Pancreas (tissue), 10 donors: ENCODE results near the gene AIFM3. TPM values are rescaled to one million over a fixed set of nuclear protein-coding genes. Genes with fewer than 3 reads are reported as not detected.
A peak's percentile ranks its signal among the peaks of the same experiment; 100 is the strongest.

Source experiments
- ATAC-seq, 4 donors: fragments of 200-7000 bp; cut with Tn5 transposase; one replicate each; pipeline versions ENCODE4 v1.8.0 to v1.9.1; 2020; ENCODE audit warnings: mild to moderate bottlenecking in 4 of 4, moderate library complexity in 4 of 4
- DNase-seq, 6 donors: peaks; one replicate each; pipeline ENCODE4 v3.0.0-alpha.2; 2020
- FAIRE-seq: peaks from 2 replicates; lab custom pipeline; 2012; peaks lifted over from hg19 to GRCh38; lab: Jason Lieb, UNC
- H3K27ac ChIP-seq, 4 donors: fragments of 200-600 bp; sonication (generic); 1 replicate in 3 of 4; 2 replicates in 1 of 4; pipeline versions ENCODE4 v1.5.0 to v1.8.0; 2020
- H3K27me3 ChIP-seq, 4 donors: fragments of 200-600 bp; one replicate each; pipeline ENCODE4 v1.8.0; 2021
- H3K36me3 ChIP-seq, 3 donors: fragments of 200-600 bp; sonication (generic) in 1 of 3; one replicate each; pipeline versions ENCODE4 v1.5.0 to v1.8.0; 2020 to 2021
- H3K4me1 ChIP-seq, 3 donors: fragments of 200-600 bp; one replicate each; pipeline ENCODE4 v1.8.0; 2021
- H3K4me3 ChIP-seq, 4 donors: fragments of 200-600 bp; sonication (generic) in 2 of 4; one replicate each; pipeline versions ENCODE4 v1.5.0 to v1.8.0; 2020 to 2021
- H3K9me3 ChIP-seq, 4 donors: fragments of 200-600 bp; one replicate each; pipeline ENCODE4 v1.8.0; 2021
- CTCF ChIP-seq, 4 donors: fragments of 200-600 bp; sonication (generic) in 3 of 4; IDR thresholded peaks; one replicate each; pipeline versions ENCODE4 v1.5.0 to v1.8.0; 2021; ENCODE audit warnings: antibody characterized with exemption in 4 of 4
- WGBS, 2 donors: extraction: QIAGEN DNeasy Blood & Tissue Kit; methylation state at CpG; one replicate each; pipeline ENCODE4 v1.1.7; 2013; 5-methylcytosine and 5-hydroxymethylcytosine counted together
- intact Hi-C, 3 donors: fragments of 100-400 bp; cut with DNase I; formaldehyde crosslinking; loops; one replicate each; pipeline versions ENCODE4 v1.11.1 to v1.14.2; 2022
- polyA plus RNA-seq, 2 donors: library from polyadenylated mRNA; stranded (reverse); fragments of 200-250 nt; gene quantifications; one replicate each; pipeline ENCODE4 v1.2.3, GENCODE V29; 2013
- total RNA-seq, 6 donors: library from RNA; stranded (reverse); fragmentation: NEBNext Ultra II Directional in 4 of 6; extraction: Animal tissue kit (Norgen Biotek cat#: 25700) in 4 of 6; gene quantifications; one replicate each; pipeline versions ENCODE4 v1.2.1 to v1.2.4, GENCODE V29; 2021 to 2023
- donor health status: healthy with polysubstance abuse.
- donor health status: DM: no; HTN: no; CAD: no; lungs with moderate emphysema.
- donor health status: DM: no; HTN: no; CAD: no.
- donor health status: control.
- donor health status: control.
- donor health status: Bipolar disorder and iron deficiency.
- donor health status: DM: yes; HTN: yes; CAD: no.
- donor health status: DM: no; HTN: no; CAD: no.
- donor health status: DM: no; HTN: no; CAD: no.
- donor health status: DM: yes; HTN: yes; CAD: no.

AIFM3 gene
- total and polyA plus RNA-seq, 8 donors, result 0.63 to 4.5 (median 1.1) TPM

DNA sequence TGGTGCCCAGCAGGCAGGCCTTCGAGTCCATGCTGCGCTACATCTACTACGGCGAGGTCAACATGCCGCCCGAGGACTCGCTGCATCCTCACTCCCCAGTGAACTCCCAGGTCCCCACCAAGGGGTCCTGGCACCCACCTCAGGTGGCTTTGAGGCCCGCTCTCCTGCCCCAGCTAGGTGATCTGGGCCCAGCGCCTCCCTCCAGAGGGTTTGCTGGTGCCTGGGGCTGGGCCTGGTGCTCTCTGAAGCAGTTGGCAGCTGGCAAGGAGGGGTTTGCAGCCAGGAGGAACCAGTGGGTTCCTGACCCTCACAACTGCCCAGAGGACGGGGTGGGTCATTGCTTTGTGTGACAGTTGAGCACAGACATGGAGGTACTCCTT lies 29.0 kb downstream of the AIFM3 start:
- WGBS, 2 donors, result 91 to 92% methylated on average over 9 to 10 of the region's 10 CpGs
- FAIRE-seq (no peak), DNase-seq (peak in 1 of 6 donors; percentile 58), ATAC-seq (no peak)
- H3K27me3 ChIP-seq, result no peaks in the 10 kb centered on the region
- TF ChIP-seq CTCF (IDR thresholded peaks at IDR 0.05), result no peak
- intact Hi-C loops, result no loop called here
- H3K27ac ChIP-seq, result no peak overlapping the region
- H3K36me3 ChIP-seq, result peaks cover 0 to 28% (median 5%) of the 10 kb centered on the region in 3 donors
- H3K9me3 ChIP-seq, result no peaks in the 10 kb centered on the region
- peaks cover 0 to 13% (median 10%) of the 10 kb centered on the region in 3 donors for H3K4me1 ChIP-seq
- H3K4me3 ChIP-seq, result no peak overlapping the region

DNA sequence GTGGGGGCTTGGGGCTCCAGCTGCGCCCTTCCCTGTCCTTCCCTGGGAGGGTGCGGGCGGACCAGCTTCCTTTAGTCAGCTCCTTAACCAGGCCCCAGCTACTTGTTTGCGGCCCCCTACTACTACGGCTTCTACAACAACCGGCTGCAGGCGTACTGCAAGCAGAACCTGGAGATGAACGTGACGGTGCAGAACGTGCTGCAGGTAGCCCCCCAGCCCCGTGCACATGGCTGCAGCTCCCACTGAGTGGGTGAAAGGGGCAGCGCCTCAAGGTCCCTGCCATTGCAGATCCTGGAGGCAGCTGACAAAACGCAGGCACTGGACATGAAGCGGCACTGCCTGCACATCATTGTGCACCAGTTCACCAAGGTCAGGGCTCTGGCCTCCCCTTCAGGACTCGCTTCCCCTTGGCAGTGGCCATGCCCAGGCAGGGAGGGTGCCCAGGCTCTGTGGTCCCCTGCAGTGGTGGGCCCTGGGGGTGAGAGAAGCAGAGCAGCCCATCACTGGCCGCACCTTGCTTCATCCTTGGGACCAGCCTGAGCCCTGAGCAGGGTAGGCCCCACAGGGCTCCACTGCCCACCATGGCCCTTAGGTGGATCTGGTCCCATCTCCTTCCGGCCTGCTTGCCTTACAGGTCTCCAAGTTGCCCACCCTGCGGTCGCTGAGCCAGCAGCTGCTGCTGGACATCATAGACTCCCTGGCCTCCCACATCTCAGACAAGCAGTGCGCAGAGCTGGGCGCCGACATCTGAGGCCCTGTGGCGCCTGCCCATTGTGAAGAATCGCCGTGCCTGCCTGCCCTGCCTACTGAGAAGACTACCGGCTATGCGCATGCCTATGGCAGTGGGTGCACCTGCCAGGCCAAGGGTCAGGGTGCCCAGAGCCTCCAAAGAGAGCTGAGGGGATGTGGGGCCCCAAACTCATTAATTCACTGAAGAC lies 29.8 kb downstream of the AIFM3 start:
- no peak for TF ChIP-seq CTCF (IDR thresholded peaks at IDR 0.05)
- FAIRE-seq, result no peak
- Histone ChIP-seq H3K36me3 (peaks cover 0 to 25% (median 5%) of the 10 kb centered on the region in 3 donors), H3K9me3 (no peaks in the 10 kb centered on the region), H3K27ac (no peak overlapping the region), H3K27me3 (no peaks in the 10 kb centered on the region), H3K4me1 (peaks cover 0 to 13% (median 10%) of the 10 kb centered on the region in 3 donors), H3K4me3 (no peak overlapping the region)
- WGBS, 2 donors, result 88 to 89% methylated on average over 27 of the region's 27 CpGs
- peak in 2 of 6 donors; percentile 53 to 75 for DNase-seq
- intact Hi-C loops, result no loop called here
- ATAC-seq, result no peak

GRCh38 chr22:20997536-20998257 lies 30.6 kb downstream of the AIFM3 start:
- no peak for ATAC-seq
- Histone ChIP-seq H3K4me1 (peaks cover 0 to 13% (median 10%) of the 10 kb centered on the region in 3 donors), H3K36me3 (peaks cover 0 to 16% (median 5%) of the 10 kb centered on the region in 3 donors), H3K4me3 (no peak overlapping the region), H3K27ac (no peak overlapping the region), H3K9me3 (no peaks in the 10 kb centered on the region), H3K27me3 (no peaks in the 10 kb centered on the region)
- WGBS, 2 donors, result 84 to 86% methylated on average over 13 of the region's 13 CpGs
- TF ChIP-seq CTCF (IDR thresholded peaks at IDR 0.05), result no peak
- peak in 2 of 6 donors; percentile 44 to 72 for DNase-seq
- intact Hi-C loops, result no loop called here
- FAIRE-seq, result no peak

DNA sequence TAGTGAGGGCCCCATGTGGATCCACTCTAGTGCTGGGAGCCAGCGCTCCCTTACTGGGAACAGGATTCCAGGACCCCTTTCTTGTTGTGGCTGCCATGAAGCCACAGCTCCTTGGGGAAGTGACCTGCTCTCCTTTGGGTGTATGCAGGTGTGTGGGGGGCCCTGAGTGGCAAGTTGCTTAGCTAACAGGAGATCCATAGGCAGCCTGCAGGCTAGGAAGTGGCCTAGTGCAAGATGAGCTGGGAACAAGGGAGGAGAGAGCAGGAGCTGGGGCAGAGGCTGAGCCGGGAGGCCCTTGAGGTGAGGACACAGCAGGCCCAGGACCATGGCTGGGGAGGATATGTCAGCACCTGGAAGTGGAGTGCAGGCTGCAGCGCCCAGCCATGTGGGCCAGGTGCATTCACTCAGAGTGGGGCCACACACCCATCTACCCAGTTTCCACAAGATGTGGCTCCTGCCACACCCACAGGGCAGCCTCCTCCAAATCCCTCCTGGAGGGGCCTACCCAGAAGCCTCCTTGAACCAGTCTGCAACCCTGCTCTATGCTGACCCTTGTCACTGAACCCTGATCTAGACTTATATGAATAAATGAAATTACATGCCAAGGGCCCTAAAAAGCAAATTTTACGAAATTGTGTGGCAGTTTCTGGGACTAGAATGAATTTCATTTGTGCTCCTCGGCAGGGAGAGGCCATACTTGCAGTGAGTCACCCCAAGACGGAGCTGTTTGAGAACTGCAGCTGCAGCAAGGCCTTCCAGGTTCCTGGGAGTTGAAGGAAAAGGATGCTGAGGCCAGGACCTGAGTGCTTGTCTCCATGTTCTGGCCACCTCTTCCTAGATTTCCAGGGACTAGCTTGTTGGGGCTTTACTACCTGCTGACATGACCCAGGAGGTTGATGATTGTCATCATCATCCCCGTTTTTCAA lies 31.6 kb downstream of the AIFM3 start:
- no peak for TF ChIP-seq CTCF (IDR thresholded peaks at IDR 0.05)
- H3K27me3 ChIP-seq, result no peaks in the 10 kb centered on the region
- H3K4me1 ChIP-seq, result peaks cover 0 to 21% (median 19%) of the 10 kb centered on the region in 3 donors
- peaks cover 0 to 13% (median 5%) of the 10 kb centered on the region in 3 donors for H3K36me3 ChIP-seq
- no peak for FAIRE-seq
- no peak overlapping the region for H3K27ac ChIP-seq
- no peak for DNase-seq
- no peaks in the 10 kb centered on the region for H3K9me3 ChIP-seq
- 72 to 74% methylated on average over 7 of the region's 7 CpGs for whole genome bisulfite sequencing, 2 donors
- no peak overlapping the region for H3K4me3 ChIP-seq
- ATAC-seq, result no peak
- intact Hi-C loops, result no loop called here
